Kidney tubule cell (primary cell): ENCODE results near the gene IFNGR1.

Experiments used
- DNase-seq: peaks from one replicate; pipeline ENCODE4 v3.0.0-alpha.2; 2018; ENCODE audit warnings: low spot score

IFNGR1 gene

DNA sequence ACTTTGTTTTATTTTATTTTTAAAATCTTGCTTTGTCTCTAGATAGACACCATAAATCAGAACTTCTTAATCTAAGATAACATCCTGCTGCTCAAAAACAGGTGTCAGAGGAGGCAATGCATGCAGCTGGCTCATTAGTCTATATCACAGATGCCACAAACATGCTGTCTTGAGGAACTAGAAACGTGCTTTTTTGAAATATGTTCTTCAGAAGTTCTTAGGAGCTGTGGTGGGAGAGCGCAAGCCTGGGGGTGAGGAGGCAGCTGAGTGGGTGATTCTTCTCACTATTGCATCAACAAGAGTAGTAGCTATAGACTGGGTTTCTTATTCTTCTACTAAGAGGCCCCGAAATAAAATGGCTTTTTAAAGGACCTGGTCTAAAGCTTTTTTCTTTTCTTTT lies 69.1 kb downstream of the IFNGR1 start:
- no peak for DNase-seq

DNA sequence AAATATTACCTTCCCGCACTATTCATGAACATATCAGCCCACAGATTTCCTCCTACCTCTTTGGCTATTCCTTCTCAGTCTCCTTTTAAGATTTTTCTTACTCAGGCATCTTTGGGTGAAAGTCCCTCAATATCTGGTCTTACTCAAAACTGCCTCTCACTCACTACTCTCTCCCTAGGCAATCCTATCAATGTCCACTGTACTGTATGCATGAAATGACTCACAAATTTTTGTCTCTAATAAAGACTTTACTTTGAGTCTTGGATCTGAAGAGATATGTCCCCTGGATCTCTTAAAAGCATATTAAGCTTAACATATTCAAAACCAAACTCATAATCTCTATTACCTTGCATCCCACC lies 70.2 kb downstream of the IFNGR1 start:
- DNase-seq: no peak

DNA sequence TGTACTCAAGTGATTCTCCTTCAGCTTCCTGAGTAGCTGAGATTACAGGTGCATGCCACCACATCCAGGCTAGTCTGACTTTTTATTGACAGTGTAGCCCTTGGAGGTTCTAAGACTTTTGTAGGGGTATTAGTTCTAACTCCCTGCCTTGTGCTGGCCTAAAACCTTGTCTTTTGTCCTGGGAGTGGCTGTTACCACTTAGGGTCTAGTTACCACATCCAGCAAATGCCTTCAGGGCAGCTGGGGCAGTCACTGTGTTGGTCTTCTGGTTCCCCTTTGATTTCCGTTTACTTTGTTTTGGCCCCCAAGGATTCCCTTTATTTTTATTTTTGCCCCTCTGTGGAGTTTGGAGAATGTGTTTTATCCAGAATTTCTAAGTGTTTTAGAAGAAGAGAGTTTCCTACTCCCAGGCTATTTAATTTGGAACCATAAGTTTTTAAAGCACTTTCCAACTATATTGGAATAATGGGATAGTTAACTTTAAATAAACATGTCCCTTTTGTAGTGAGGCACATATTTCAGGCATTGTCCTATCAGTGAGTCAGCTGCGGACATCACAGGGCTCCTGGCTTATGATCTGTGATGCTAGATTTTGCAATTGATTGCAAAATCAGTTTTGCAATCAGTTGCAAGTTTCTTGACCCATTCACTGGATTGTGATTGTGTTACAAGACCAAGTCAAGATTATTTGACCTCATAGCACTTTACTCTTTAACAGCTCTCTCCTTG lies 70.7 kb downstream of the IFNGR1 start:
- no peak for DNase-seq
